GM12872 (cell line): ENCODE data around the gene EFNB1.

Experiments
- TF ChIP-seq, protein P1 (sequence below): IDR thresholded peaks from 3 replicates; pipeline ENCODE4 v1.5.1; 2011; ENCODE audit warnings: low read depth, mild to moderate bottlenecking, low read length, moderate library complexity; ENCODE audit not compliant: insufficient read depth

Gene EFNB1

DNA sequence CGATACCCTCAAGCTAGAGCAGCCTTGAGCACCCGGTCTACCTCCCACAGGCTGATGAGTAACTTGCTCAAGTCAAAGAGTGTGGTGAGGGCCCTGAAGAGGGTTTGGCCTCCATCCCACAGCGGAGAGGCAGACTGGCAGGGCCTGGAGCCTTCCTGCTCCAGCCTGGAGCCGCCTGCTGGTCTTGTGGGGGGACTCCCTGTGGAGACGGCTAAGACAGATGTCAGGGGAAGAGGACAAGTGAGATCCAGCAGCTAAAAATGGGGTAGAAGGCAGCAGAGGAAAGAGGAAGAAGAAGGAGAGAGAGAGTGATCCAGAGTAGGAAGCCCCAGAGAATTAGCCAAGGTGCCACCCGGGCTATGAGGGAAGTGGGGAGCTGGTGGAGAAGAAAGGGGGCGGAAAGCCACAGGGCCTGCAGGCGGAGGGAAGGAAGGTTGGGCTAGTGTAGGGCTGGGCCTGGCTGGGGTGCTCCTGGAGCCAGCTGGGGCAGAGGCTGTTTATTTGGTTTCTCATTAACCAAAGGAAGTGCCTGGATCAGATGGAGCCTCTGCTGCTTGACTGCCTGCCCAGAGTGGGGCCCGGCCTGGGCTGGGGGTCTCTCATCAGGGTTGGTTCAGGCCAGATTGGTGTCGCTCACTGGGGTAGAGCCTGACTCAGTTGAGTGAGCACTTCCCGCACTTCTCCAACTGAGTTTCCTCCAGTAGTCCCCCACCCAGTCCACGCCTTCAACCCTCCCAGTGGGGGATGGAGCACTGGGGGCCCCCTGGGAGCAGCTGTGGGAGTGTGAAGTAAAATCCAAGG is 14.2 kb downstream of the EFNB1 start:
- TF ChIP-seq, protein P1, sequence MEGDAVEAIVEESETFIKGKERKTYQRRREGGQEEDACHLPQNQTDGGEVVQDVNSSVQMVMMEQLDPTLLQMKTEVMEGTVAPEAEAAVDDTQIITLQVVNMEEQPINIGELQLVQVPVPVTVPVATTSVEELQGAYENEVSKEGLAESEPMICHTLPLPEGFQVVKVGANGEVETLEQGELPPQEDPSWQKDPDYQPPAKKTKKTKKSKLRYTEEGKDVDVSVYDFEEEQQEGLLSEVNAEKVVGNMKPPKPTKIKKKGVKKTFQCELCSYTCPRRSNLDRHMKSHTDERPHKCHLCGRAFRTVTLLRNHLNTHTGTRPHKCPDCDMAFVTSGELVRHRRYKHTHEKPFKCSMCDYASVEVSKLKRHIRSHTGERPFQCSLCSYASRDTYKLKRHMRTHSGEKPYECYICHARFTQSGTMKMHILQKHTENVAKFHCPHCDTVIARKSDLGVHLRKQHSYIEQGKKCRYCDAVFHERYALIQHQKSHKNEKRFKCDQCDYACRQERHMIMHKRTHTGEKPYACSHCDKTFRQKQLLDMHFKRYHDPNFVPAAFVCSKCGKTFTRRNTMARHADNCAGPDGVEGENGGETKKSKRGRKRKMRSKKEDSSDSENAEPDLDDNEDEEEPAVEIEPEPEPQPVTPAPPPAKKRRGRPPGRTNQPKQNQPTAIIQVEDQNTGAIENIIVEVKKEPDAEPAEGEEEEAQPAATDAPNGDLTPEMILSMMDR = no peak

DNA sequence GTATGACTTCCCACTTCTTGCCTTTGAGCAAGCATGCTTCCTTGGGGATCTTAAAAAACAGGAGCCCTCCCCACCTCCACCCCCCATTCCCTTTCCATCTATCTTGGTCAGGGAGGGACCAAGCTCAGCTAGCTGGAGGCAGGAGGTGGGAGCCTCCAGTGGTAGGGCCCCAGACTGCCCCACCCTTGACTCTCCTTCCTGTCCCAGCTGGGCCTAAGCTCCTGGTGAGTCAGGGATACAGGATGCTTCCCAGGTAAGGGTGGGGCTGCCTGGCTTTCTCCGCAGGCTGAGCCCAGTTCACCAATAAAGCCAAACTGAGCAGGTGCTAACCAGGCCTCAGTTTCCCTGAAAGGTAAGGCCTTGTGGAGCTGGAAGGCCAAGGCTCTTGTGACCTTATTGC is 15.2 kb downstream of the EFNB1 start:
- TF ChIP-seq, protein P1 = no peak

DNA sequence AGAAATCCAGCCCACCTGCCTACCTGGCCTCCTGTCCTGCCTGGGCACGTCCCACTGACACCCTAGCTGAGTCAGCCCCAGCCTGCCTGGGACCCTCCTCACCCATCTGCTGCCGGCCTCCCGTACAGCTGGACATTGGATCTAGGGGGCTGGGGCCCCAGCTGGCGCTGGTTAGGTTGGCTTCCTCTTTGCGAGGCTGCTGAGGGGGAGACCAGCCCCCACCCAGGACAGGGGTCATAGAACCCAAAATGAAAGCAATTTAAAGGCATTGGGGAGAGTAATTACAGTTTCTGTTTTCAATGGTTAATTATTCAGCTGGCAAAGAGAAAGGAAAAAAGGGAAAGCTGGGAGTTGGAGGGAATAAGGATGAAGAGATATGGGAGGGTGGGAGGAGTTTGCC is 15.8 kb downstream of the EFNB1 start:
- TF ChIP-seq, protein P1 = no peak

DNA sequence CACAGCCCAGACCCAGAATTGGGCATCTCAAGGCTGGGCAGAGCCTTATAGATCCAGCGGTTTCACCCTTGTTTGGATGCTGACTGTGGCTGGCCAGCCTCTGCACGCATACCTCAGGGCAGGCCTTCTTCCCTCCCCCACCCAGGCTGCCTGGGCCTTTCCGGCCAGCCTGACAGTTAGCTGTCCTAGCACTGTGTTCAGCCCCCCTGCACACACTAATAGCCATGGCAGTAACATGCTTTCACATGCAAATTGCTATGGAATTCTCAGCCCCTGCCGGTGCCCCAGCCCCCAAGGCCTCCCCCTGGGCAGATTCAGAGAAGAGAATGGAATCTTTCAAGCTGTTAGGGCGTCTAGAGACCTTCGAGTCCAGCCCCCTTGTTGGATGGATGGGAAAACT is 17.7 kb downstream of the EFNB1 start:
- TF ChIP-seq, protein P1 = no peak

DNA sequence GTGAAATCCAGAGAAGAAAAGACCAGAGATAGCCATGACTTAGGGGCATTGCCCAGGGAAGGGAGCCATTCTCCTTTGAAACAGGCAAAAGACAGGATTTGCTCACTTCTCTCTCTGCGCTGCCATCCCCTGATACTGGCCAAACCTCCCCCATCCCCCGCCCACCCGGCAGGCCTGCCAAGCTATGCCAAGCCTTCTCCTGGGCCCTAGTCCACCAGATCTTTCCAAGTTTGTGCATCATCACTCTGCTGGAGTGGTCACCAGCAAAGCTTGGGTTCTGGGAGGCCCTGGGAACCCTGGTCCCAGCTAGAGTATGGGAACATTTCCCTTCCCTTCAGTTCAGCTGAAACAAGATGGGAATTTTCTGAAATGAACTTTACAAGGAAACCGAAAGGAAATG is 18.4 kb downstream of the EFNB1 start:
- TF ChIP-seq, protein P1 = no peak

DNA sequence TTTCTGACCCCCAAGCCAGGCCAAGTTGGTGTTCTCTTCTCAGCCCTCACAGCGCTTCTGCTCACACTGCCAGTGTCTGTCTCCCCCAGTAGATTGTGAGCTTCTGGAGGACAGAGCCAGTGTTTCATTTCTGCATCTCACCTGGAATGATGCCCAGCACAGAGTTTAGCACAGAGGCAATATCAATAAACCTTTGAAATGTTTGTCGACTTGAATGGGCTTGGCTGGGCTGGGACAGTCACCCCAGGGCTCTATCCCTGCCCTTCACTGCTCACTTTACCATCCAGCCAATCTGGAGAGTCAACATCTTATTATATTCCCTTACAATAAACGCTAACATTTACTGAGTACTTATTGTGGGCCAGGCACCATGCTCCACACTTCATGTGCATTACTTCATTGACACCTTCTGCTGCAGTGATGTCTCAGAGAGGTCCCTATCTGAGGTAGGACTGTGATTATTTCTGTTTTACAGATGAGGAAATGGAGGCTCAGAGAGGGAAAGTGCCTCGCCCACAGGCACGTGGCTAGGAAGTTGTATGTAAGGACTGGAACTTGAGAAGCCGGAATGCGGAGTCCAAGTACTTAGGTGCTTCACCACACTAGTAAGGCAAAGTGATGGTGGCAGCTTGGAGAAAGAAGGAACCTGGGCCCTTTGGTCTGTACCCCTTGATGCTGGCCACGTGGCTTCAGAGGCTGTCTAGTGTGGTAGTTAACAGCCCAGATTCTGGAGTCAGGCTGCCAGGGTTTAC is 19.5 kb downstream of the EFNB1 start:
- TF ChIP-seq, protein P1 = no peak

DNA sequence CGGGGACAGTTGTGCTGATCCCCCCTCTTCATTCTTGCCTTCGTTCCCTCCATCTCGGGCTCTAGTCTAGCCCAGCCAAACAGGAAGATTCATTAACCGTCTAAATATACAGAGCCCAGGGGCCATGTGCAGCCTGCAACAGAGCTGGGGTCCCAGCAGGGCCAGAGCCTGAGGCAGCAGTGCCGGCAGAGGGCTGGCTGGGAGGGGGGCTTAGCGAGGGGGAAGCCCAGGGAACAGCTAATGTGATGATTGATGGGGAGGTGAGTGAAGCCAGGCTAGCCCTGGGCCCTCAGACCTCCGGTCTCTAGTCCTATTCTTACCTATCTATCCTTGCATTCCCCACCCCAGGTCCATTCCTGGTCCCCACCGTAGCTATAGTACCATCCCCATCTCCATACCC is 22.3 kb downstream of the EFNB1 start:
- TF ChIP-seq, protein P1 = no peak
